A549 treated with AZD9567 at 1 μM for 4 hours (cell line): Measurements from ENCODE around the gene SPDYE6. TPM values are rescaled to one million over a fixed set of nuclear protein-coding genes. Genes with fewer than 3 reads are reported as not detected.

ENCODE experiments used
- total RNA-seq: library from RNA; stranded (reverse); fragments of 200-300 nt; extraction: Qiagen RNA extraction; gene quantifications from 5 replicates; pipeline ENCODE4 v1.2.3, GENCODE V29; 2022; ENCODE audit not compliant: insufficient read depth

Gene SPDYE6, protein sequence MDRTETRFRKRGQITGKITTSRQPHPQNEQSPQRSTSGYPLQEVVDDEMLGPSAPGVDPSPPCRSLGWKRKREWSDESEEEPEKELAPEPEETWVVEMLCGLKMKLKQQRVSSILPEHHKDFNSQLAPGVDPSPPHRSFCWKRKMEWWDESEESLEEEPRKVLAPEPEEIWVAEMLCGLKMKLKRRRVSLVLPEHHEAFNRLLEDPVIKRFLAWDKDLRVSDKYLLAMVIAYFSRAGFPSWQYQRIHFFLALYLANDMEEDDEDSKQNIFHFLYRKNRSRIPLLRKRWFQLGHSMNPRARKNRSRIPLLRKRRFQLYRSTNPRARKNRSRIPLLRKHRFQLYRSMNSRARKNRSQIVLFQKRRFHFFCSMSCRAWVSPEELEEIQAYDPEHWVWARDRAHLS
- not detected in 5 replicates for total RNA-seq

DNA sequence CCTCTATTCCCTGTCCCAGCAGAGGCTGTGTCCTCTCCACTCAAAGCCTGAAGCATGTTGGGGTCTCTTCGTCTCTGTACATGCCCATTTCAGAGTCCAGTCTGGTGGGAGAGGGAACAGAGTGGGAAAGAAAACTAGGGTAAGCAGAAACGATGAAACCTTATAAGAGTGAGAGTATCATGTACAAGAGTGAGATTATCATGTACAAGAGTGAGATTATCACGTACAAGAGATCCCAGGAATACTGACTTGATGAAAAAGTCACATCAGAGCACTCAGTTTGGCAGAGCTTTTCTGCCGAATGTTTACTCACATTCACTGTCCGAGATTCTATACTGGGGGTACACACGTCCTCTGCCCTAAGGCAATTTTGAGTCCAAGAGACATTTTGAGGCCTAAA, at the start of gene SPDYE6:
Gene SPDYE6 (minus strand): TSS at position 101 of the 400 bp plus-strand sequence. CDS start 421 bp downstream, outside the sequence.

DNA sequence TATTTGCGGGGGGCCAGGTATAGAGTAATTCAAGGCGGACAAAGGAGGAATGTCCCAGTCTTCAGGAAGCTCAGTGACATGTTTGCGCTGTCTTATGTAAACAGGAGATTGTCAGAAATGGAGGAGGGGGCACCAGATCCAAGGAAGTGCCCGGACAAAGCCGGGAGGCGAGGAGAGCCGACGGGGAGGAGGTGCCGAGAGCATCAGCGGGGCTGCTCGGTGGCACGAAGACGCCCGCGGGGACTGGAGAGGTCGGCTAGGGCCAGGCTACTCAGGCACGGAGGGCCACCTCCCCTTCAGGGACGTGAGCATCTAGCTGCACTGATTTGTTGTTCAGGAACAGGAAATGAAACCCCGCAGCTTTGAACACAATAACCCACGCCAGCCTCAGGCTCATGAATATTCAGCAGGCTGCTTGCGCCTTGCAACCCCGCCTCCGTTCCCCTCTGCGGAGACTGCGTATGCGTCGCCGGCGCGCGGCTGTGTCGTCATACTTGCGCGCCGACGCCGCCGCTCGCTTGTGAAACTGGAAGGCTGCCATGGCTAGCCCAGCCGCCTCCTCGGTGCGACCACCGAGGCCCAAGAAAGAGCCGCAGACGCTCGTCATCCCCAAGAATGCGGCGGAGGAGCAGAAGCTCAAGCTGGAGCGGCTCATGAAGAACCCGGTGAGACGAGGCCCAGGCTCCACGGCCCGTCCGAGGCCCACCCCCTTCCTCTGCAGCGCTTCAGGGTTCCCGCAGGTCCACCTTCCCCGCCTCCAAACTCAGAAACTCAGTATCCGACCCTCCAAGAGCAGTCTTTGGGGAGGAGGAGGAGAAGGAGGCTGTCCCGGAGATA, 39.8 kb upstream of the SPDYE6 start, which contains the start of gene PRKRIP1:
Gene PRKRIP1 (plus strand): TSS at position 491 of the 837 bp plus-strand sequence. CDS start 49 bp downstream, at position 540.

Other genes with a start within 250 kb of the SPDYE6 start
- 2.7 to 3.8 TPM (median 3.6 TPM) in 4 of 5 replicates, not detected in the other for gene SH2B2, start 69.6 kb downstream of the SPDYE6 start, total RNA-seq
- 19.5 to 24.7 TPM (median 23.6 TPM) in 5 replicates for gene PRKRIP1, start 39.9 kb upstream of the SPDYE6 start, total RNA-seq
- 22.2 to 34.0 TPM (median 33.6 TPM) in 5 replicates for gene ORAI2, start 77.1 kb upstream of the SPDYE6 start, total RNA-seq
- gene ALKBH4, start 108.4 kb upstream of the SPDYE6 start, total RNA-seq, result 8.6 to 10.7 TPM (median 8.8 TPM) in 5 replicates
- gene LRWD1, start 108.5 kb upstream of the SPDYE6 start, total RNA-seq, result 27.4 to 36.9 TPM (median 34.1 TPM) in 5 replicates
- 93.0 to 111 TPM (median 107 TPM) in 5 replicates for gene POLR2J, start 122.5 kb upstream of the SPDYE6 start, total RNA-seq
- gene RASA4B, start 161.3 kb upstream of the SPDYE6 start, total RNA-seq, result 1.5 to 2.2 TPM (median 1.8 TPM) in 5 replicates
- 2.4 to 3.8 TPM (median 2.8 TPM) in 4 of 5 replicates, not detected in the other for gene UPK3BL2, start 187.3 kb upstream of the SPDYE6 start, total RNA-seq
- 0.07 TPM in 1 of 5 replicates, not detected in the others for gene SPDYE2, start 194.8 kb upstream of the SPDYE6 start, total RNA-seq
- 14.1 to 45.7 TPM (median 36.2 TPM) in 5 replicates for gene POLR2J3, start 216.1 kb upstream of the SPDYE6 start, total RNA-seq